Stimulated activated CD4-positive, alpha-beta T cell treated with anti-CD3 and anti-CD28 coated beads, Interleukin-1b, Interleukin-23, amount 100 ng/mL, for 24 hours (primary cell): Measurements from ENCODE around the gene EVA1A.

Experiments used
- DNase-seq, 4 experiments: peaks; one replicate each; pipeline ENCODE4 v3.0.0-alpha.2; 2020; ENCODE audit warnings: low read depth in 4 of 4, low spot score in 1 of 4

EVA1A gene

DNA sequence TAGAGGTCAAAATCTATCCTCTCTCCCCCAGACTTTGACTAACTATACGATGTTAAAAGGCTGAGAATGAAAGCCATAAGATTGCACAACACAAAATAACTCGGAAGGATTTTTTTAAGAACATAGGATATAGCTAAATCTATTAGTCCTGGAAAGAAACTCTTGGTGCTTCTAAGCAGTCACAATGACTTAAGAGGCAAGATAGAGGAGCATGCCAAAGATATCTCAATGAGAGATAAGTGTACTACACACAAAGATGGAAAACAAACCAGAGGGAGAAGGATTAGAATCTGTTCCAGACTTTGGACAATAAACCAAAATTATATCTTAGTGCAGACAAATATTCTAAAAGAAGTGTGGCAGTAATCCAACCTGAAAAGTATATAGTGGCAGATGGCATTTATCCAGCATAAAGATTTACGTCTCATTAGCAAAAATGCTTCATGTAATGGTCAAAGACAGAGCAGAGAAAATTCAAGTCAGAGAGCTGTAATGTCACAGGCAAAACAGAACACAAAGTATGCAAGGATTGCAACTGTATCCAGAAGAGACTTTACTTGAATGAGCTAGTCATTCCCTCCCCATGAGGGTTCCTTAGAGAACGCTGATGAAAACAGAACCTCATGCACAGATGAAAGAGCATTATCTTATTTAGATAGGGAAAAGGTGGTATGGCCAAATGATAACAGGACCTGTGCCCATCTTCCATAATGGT, 28.8 kb upstream of the EVA1A start:
- DNase-seq, result no peak

DNA sequence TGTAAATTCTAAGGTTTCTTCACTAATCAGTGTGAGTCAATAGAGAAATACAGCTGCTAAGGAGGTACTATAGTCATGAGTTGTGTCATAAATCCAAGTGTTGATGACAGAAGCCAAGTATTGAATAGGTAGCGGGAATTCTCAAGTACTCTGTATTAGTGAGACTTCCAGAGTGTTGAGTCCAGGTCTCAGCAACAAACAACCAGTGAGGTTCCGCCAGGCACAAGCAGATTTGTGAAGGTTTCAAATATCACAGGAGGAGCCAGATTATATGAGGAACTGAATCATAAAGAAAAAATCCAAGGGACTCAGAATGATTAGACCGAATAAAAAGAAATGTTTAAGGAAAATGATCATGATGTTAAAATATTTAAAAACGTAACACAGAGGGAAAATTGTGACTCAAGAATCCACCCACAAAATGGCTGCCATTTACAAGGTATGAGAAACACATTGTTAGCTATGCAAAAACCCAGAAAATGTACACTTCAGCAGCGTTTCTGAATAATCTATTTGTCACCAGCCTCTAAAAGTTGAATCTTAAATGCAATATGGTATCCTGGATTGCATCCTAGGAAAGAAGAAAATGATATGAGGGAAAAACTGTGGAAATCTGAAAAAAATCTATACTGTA, 27.3 kb upstream of the EVA1A start:
- no peak for DNase-seq

- no peak for DNase-seq
Measured at GRCh38 chr2:75586971-75587370, 26.2 kb upstream of the EVA1A start.

GRCh38 chr2:75582840-75583239, 22.1 kb upstream of the EVA1A start:
- DNase-seq, result no peak

- DNase-seq, result no peak
Measured at GRCh38 chr2:75580606-75581005, 19.9 kb upstream of the EVA1A start.

- DNase-seq, result no peak
Measured at GRCh38 chr2:75580156-75580555, 19.4 kb upstream of the EVA1A start.

GRCh38 chr2:75579186-75579585, 18.4 kb upstream of the EVA1A start:
- DNase-seq, result no peak

GRCh38 chr2:75577280-75577679, 16.5 kb upstream of the EVA1A start:
- no peak for DNase-seq

DNA sequence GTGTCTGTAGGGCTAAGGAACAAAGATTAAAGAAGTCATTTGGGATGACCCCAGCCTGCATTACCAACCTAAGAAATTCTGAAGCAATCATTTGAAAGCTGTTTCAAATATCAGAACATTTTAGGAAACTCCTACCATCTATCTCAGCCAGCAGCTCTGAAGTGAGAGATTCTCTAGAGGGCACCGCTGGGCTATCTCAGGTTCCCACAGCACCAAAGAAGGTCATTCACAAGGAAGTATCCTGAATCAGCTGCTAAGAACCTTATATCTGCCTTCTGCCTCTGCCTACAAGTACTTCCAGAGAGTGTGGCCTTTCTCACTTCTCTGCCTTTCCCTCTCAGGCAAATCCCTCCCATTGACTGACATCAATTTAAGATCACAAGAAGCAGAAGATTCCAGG, 13.4 kb upstream of the EVA1A start:
- DNase-seq, result no peak

- no peak for DNase-seq
Measured at GRCh38 chr2:75573145-75573878, 12.6 kb upstream of the EVA1A start.

- DNase-seq, result no peak
Measured at GRCh38 chr2:75571730-75572430, 11.1 kb upstream of the EVA1A start.

- no peak for DNase-seq
Measured at GRCh38 chr2:75570948-75571729, 10.4 kb upstream of the EVA1A start.

DNA sequence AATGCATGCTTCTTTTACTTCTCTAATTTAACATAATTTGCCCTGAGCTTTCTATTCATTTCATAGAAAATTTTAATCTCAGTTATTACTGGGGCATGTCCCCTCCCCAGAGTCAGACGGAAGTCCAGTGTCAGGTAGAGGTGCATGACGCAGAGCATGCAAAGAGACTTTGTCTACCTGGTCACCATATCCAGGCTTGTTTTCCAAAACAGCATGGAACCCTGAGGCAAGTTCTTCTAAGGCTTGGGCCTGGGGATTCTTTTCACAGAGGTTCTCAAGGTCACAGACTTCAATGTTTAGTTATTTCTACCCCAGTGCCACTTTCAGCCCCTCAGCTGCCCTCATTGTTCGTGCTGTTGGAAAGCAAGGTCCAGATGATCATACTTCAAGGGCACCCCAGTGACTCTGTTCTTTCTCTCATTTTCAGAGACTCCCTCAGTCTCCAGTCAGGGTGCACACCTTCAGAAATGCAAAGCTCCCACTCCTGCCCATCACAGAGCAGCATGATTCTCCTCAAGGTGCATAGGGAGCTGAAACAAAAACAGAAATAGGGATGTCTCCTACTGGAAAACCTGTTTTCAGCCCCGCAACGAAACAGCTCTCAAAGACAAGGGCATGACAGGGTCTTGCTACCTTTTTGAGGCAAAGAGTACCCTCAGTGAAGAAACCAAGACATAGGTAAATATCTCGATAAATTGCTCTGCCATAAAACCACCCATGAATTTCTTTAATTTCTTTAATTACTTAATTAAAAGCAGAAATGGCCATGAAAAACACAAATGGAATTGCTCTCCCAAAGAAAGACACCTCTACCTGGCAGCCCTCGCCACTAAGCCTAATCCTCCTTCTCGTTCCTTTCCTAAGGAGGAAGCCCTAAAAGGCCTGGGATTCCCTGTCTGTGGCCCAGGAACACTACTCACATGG, 9.5 kb upstream of the EVA1A start:
- no peak for DNase-seq

GRCh38 chr2:75569546-75569945, 8.8 kb upstream of the EVA1A start:
- DNase-seq, result no peak

GRCh38 chr2:75568174-75568573, 7.4 kb upstream of the EVA1A start:
- no peak for DNase-seq

GRCh38 chr2:75565472-75566462, 5.0 kb upstream of the EVA1A start:
- DNase-seq, result no peak

DNA sequence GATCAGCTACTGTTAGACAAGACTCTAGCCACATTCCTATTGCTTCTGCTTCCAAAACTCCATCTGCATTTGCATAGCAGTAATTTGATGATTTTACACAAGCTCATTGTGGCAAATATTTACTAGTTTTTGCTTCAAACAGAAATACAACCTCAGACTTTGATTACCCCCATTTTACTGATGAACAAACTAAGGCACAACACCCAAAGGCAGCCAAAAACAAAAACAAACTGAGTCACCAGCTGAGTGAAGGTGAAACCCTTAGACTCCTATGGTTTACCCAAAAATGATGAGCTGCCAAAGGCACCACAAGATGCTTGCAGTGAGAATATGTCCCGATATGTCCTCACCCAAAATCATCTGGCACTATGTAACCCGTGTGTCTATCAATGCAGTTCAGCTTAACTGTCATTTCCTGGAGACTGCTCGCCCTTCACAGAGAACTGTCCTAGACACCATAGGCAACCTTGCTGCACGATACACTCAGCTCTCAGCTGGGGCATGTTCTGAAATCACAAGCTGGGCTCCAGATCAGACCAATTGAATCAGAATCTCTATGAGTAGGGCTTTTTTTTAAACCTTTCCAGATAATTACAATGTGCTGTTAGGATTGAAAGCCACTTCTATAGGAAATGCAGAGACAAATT, 4.1 kb upstream of the EVA1A start:
- DNase-seq, result no peak

GRCh38 chr2:75564026-75564688, 3.4 kb upstream of the EVA1A start:
- no peak for DNase-seq
